ENCODE results near the gene TRIP12. TPM values are rescaled to one million over a fixed set of nuclear protein-coding genes. Genes with fewer than 3 reads are reported as not detected.

The TRIP12 gene
- total RNA-seq, 1 experiment from 2014 or later, result 368 TPM

- ATAC-seq, result peak; percentile 82
- Histone ChIP-seq H3K9me3 (ENCODE audit: control insufficient read depth, insufficient read depth, low read depth, low read length) (no peaks in the 10 kb centered on the region), H3K27me3 (ENCODE audit: control insufficient read depth, insufficient read depth, low read length) (no peaks in the 10 kb centered on the region), H3K4me3 (ENCODE audit: low read depth in 2 of 2, low read length in 2 of 2) (peak within 1 kb of the TSS; percentile 91), H3K27ac (ENCODE audit: low read length) (peak within 1 kb of the TSS; percentile 94), H3K36me3 (ENCODE audit: control insufficient read depth, insufficient read depth, low read length) (peaks cover 12% of the 10 kb centered on the region; the same call in 1 of the 2 replicates), H3K4me1 (ENCODE audit: control insufficient read depth, insufficient read depth, low read length) (peaks cover 10% of the 10 kb centered on the region)
- in situ Hi-C loops (cut with HindIII; ENCODE audit: low pct_unique_long_range_greater_than_20kb, low sequenced_read_pairs) (no loop called here), intact Hi-C loops (cut with micrococcal nuclease; ENCODE audit: unreplicated experiment) (no loop called here)
- TF ChIP-seq TCF7L2 (IDR thresholded peaks at IDR 0.05; ENCODE audit: low read depth, low read length) (peak; percentile 61; the same call in 1 of the 2 replicates), SIN3A (IDR thresholded peaks at IDR 0.05; ENCODE audit: borderline replicate concordance, insufficient read depth, low read depth, low read length) (0 out of 2 replicates have a peak, but pooled peaks have one; percentile 40), POLR2AphosphoS5 (IDR thresholded peaks at IDR 0.05; ENCODE audit: low read depth, low read length) (no peak), REST (IDR thresholded peaks at IDR 0.05; ENCODE audit: insufficient read depth in 1 of 2, low read depth in 2 of 2, low read length in 1 of 2) (no peak)
- DNase-seq (ENCODE audit: low read depth, low spot score), result peak; percentile 30
- BruUV-seq (replicated peaks), result no TSS peak
- POLR2A ChIA-PET, result interaction anchor here (0.6 to 1.1 kb wide), 2 partner anchors 12 to 495 kb away, joined by 3 read pairs; no protein-coding TSS in a partner anchor
- CTCF ChIA-PET, result no interaction called here
Observed at GRCh38 chr2:229922449-229923386, 909 bp upstream of the TRIP12 start, which contains the start of gene FBXO36. TSS of gene FBXO36 (plus strand) at chr2:229922503. CDS start at chr2:229922514, 11 bp downstream.

DNA sequence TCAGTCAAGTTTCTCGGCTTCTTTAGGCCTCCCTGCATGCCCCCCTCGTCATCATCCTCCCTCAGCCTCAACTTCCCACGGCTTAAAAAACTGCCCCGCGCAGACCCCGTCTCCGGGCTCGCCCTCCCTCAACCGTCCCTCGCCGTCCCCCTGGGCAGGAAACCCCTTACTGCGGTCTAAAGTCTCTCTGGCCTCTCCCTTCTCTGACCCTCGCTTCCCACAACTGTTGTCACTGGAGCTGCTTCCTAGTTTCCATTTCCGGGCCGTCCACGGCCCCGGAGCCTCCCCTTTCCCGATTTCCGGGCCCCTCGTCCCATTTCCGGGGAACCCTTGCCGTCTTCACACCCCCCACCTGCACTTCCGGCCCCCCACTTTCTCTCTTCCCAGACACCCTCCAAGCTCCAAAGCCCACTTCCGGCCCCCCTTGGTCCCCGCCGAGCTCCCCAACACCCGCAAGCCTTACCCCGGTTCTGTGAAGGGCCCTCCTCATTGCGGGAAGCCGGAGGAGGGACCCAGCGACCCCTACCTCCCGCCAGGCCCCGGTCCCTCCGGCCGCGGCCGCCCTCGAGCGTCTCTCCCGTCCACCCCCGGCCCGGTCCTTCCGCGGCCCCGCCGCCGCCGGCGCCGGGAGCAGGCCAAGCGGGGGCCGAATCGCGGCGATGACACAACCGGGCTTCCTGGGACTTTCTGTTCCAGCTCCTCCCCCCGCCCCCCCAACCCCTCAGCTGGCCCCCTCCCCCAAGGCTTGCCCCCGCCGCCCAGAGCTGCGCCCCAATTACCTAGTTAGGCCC is 513 bp downstream of the TRIP12 start:
- BruUV-seq (replicated peaks), result no TSS peak
- Histone ChIP-seq H3K9me3 (ENCODE audit: control insufficient read depth, insufficient read depth, low read depth, low read length) (no peaks in the 10 kb centered on the region), H3K27ac (ENCODE audit: low read length) (peak overlapping the region; percentile 90), H3K36me3 (ENCODE audit: control insufficient read depth, insufficient read depth, low read length) (peaks cover 15% of the 10 kb centered on the region), H3K4me1 (ENCODE audit: control insufficient read depth, insufficient read depth, low read length) (peaks cover 4% of the 10 kb centered on the region; the same call in 1 of the 2 replicates), H3K27me3 (ENCODE audit: control insufficient read depth, insufficient read depth, low read length) (no peaks in the 10 kb centered on the region), H3K4me3 (ENCODE audit: low read depth in 2 of 2, low read length in 2 of 2) (peak overlapping the region; percentile 91)
- TF ChIP-seq POLR2AphosphoS5 (IDR thresholded peaks at IDR 0.05; ENCODE audit: low read depth, low read length) (no peak; the same call in 1 of the 2 replicates), SIN3A (IDR thresholded peaks at IDR 0.05; ENCODE audit: borderline replicate concordance, insufficient read depth, low read depth, low read length) (peak; percentile 64; the same call in 1 of the 2 replicates)
- DNase-seq (ENCODE audit: low read depth, low spot score), result no peak
- ChIA-PET POLR2A (interaction anchor here (0.6 to 1.1 kb wide), 2 partner anchors 10 to 793 kb away, joined by 3 read pairs; no protein-coding TSS in a partner anchor), CTCF (no interaction called here)
- in situ Hi-C loops (cut with HindIII; ENCODE audit: low pct_unique_long_range_greater_than_20kb, low sequenced_read_pairs), result no loop called here
- peak; percentile 55 for ATAC-seq
- intact Hi-C loops (cut with micrococcal nuclease; ENCODE audit: unreplicated experiment), result no loop called here
